ENCODE measurements around the gene NFIA.

DNA sequence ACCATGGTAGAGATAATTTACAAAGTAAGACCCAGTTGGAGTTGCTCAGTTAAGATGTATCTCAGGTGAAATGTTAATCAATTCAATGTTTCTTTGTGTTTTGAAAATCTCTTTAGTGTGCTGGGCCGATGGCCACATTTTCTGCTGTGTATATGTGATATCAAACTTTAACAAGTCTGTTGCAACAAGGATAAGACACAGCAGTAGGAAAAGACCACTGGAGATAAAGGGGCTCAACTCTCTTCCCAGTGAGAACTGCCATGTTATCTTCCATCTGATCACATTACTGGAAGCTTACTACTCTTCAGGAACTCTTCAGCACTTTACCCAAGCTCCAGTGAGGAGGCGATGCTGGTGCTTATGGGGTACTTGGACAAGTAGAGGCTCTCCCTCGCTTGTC is 227.7 kb downstream of the NFIA start:
- TF ChIP-seq, protein P1, sequence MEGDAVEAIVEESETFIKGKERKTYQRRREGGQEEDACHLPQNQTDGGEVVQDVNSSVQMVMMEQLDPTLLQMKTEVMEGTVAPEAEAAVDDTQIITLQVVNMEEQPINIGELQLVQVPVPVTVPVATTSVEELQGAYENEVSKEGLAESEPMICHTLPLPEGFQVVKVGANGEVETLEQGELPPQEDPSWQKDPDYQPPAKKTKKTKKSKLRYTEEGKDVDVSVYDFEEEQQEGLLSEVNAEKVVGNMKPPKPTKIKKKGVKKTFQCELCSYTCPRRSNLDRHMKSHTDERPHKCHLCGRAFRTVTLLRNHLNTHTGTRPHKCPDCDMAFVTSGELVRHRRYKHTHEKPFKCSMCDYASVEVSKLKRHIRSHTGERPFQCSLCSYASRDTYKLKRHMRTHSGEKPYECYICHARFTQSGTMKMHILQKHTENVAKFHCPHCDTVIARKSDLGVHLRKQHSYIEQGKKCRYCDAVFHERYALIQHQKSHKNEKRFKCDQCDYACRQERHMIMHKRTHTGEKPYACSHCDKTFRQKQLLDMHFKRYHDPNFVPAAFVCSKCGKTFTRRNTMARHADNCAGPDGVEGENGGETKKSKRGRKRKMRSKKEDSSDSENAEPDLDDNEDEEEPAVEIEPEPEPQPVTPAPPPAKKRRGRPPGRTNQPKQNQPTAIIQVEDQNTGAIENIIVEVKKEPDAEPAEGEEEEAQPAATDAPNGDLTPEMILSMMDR (IDR thresholded peaks at IDR 0.05) = no peak
- no peak for TF ChIP-seq POLR2A (IDR thresholded peaks at IDR 0.05)

All from esophagus squamous epithelium (tissue), 4 donors.